Adrenal gland (tissue), 5 donors: ENCODE measurements around the gene DDX51.

ENCODE experiments used
- CTCF ChIP-seq, 6 experiments: fragments of 450-650 bp in 4 of 6; fragments of 200-600 bp in 2 of 6; sonication (generic) in 1 of 6; IDR thresholded peaks; 1 replicate in 5 of 6; 2 replicates in 1 of 6; pipeline versions ENCODE4 v1.5.1 to v1.8.0; 2016 to 2021; ENCODE audit warnings: antibody characterized with exemption in 6 of 6, mild to moderate bottlenecking in 2 of 6, moderate library complexity in 1 of 6
- POLR2A ChIP-seq, 2 donors: fragments of 450-650 bp; IDR thresholded peaks; one replicate each; pipeline ENCODE4 v1.6.1; 2017; ENCODE audit warnings: antibody characterized with exemption in 2 of 2, mild to moderate bottlenecking in 2 of 2, moderate library complexity in 1 of 2
- donor health status: DM: no; HTN: no; CAD: no.

DNA sequence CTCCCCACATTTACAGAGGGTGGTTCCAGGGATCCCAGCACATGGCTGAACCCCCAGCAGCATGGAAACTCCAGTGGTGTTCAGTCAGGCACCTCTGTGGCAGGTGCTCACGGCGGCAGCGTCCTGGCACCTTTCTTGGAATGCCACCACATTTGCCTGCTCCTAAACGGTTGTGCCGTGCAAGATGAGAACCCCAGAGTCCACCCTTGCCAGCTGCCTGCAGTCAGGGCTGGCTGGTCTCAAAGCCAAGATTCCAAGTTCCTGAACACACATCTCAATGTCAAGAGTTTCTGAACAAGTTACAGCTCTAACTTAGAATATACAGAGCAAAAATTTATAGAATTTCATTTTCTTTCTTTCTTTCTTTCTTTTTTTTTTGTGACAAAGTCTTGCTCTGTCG, 38.7 kb downstream of the DDX51 start:
- no peak for TF ChIP-seq POLR2A (IDR thresholded peaks at IDR 0.05)
- TF ChIP-seq CTCF (IDR thresholded peaks at IDR 0.05) = no peak
